ENCODE results near the gene IQCH.

The IQCH gene

GRCh38 chr15:67506775-67507747 is 252.5 kb downstream of the IQCH start:
- DNase-seq = no peak

GRCh38 chr15:67508407-67508806 is 253.8 kb downstream of the IQCH start:
- DNase-seq = no peak

- no peak for DNase-seq
These were observed 255.3 kb downstream of the IQCH start for GRCh38 chr15:67509918-67510317.

- no peak for DNase-seq
These were observed 256.1 kb downstream of the IQCH start for GRCh38 chr15:67510597-67511190.

- no peak for DNase-seq
These were observed 257.0 kb downstream of the IQCH start for GRCh38 chr15:67511606-67512005.

- no peak for DNase-seq
These were observed 257.6 kb downstream of the IQCH start for GRCh38 chr15:67512140-67512539.

- no peak for DNase-seq
These were observed 258.5 kb downstream of the IQCH start for GRCh38 chr15:67512933-67513714.

- no peak for DNase-seq
These were observed 260.5 kb downstream of the IQCH start for GRCh38 chr15:67515090-67515489.

GRCh38 chr15:67515557-67515956 is 261.0 kb downstream of the IQCH start:
- DNase-seq = no peak

GRCh38 chr15:67520321-67521028 is 265.9 kb downstream of the IQCH start:
- no peak for DNase-seq

GRCh38 chr15:67521029-67521782 is 266.6 kb downstream of the IQCH start, which contains the start of gene C15orf61:
C15orf61 (plus strand) TSS chr15:67521131; CDS start chr15:67521249, 118 bp downstream.
- peak; percentile 42 for DNase-seq

GRCh38 chr15:67521783-67522568 is 267.4 kb downstream of the IQCH start:
- no peak for DNase-seq

GRCh38 chr15:67523330-67523729 is 268.7 kb downstream of the IQCH start:
- no peak for DNase-seq

- DNase-seq = no peak
These were observed 269.6 kb downstream of the IQCH start for GRCh38 chr15:67524235-67524634.

- DNase-seq = no peak
These were observed 273.9 kb downstream of the IQCH start for GRCh38 chr15:67528513-67528912.

- DNase-seq = no peak
These were observed 276.9 kb downstream of the IQCH start for GRCh38 chr15:67531379-67531914.

GRCh38 chr15:67533873-67534272 is 279.3 kb downstream of the IQCH start:
- no peak for DNase-seq

- DNase-seq = no peak
These were observed 279.8 kb downstream of the IQCH start for GRCh38 chr15:67534360-67534759.

GRCh38 chr15:67537771-67538170 is 283.2 kb downstream of the IQCH start:
- no peak for DNase-seq
